B cell (primary cell): ENCODE data around the gene PLXNB2. TPM values are rescaled to one million over a fixed set of nuclear protein-coding genes. Genes with fewer than 3 reads are reported as not detected.

ENCODE experiments used
- ATAC-seq: fragments of 200-7000 bp; cut with Tn5 transposase; one replicate; pipeline ENCODE4 v1.10.0; 2021; ENCODE audit warnings: low read depth, mild to moderate bottlenecking, moderate number of reproducible peaks, moderate library complexity
- CTCF ChIA-PET: fragments of 350-600 bp; sonication (Branson Sonifier 250); formaldehyde crosslinking; loops from one replicate; lab custom pipeline; 2021; ENCODE audit warnings: antibody characterized with exemption, inconsistent platforms; lab: Charles Lee
- POLR2A ChIA-PET: fragments of 350-600 bp; sonication (Branson Sonifier 250); formaldehyde crosslinking; loops from one replicate; lab custom pipeline; 2021; ENCODE audit warnings: antibody characterized with exemption; lab: Charles Lee
- DNase-seq: peaks from one replicate; pipeline ENCODE4 v3.0.0; 2013
- H2AFZ ChIP-seq: 2 replicates; pipeline ENCODE4 v1.6.1; 2012; ENCODE audit warnings: mild to moderate bottlenecking, low read depth, low read length; ENCODE audit not compliant: insufficient read depth, poor library complexity, severe bottlenecking
- H3K27ac ChIP-seq, 2 donors: 1 replicate in 1 of 2; 2 replicates in 1 of 2; pipeline ENCODE4 v1.5.1; 2012 to 2013; ENCODE audit warnings: low read length in 2 of 2, mild to moderate bottlenecking in 2 of 2, moderate library complexity in 1 of 2
- H3K27me3 ChIP-seq, 4 experiments: fragments of 200-600 bp in 1 of 4; sonication (generic) in 1 of 4; replicated peaks in 1 of 4; 1 replicate in 2 of 4; 2 replicates in 2 of 4; pipeline versions ENCODE4 v1.6.1 to v1.7.0; 2013 to 2016; ENCODE audit warnings: low read length in 3 of 4, mild to moderate bottlenecking in 2 of 4, mixed read lengths in 1 of 4, moderate library complexity in 1 of 4; ENCODE audit not compliant: insufficient read depth in 4 of 4, control insufficient read depth in 3 of 4; ENCODE audit errors: control extremely low read depth in 1 of 4
- H3K36me3 ChIP-seq, 2 experiments: replicated peaks in 1 of 2; 1 replicate in 1 of 2; 2 replicates in 1 of 2; pipeline versions ENCODE4 v1.6.1 to v1.7.1; 2013; ENCODE audit warnings: low read length in 1 of 2; ENCODE audit not compliant: insufficient read depth in 2 of 2, control insufficient read depth in 1 of 2; ENCODE audit errors: control extremely low read depth in 1 of 2, extremely low read depth in 1 of 2
- H3K4me1 ChIP-seq, 2 donors: fragments of 200-600 bp in 1 of 2; sonication (generic) in 1 of 2; 1 replicate in 1 of 2; 2 replicates in 1 of 2; pipeline versions ENCODE4 v1.5.1 to v1.6.1; 2013 to 2017; ENCODE audit warnings: low read length in 2 of 2; ENCODE audit not compliant: control insufficient read depth in 2 of 2, insufficient read depth in 2 of 2
- H3K4me2 ChIP-seq: replicated peaks from 2 replicates; pipeline ENCODE3; 2012; ENCODE audit warnings: mild to moderate bottlenecking, low read depth, low read length; ENCODE audit not compliant: poor library complexity, severe bottlenecking
- H3K4me3 ChIP-seq, 5 experiments: fragments of 200-600 bp in 1 of 5; sonication (generic) in 1 of 5; 1 replicate in 3 of 5; 2 replicates in 2 of 5; pipeline versions ENCODE4 v1.5.1 to v1.7.0; 2011 to 2016; ENCODE audit warnings: low read length in 4 of 5, mild to moderate bottlenecking in 4 of 5, low read depth in 2 of 5, control low read depth in 1 of 5, moderate library complexity in 1 of 5; ENCODE audit not compliant: insufficient read depth in 1 of 5; ENCODE audit errors: control extremely low read depth in 1 of 5, extremely low read depth in 1 of 5
- H3K79me2 ChIP-seq: fragments of 200-600 bp; sonication (generic); one replicate; pipeline ENCODE4 v1.6.0; 2016; ENCODE audit warnings: low read length; ENCODE audit not compliant: control insufficient read depth, insufficient read depth
- H3K9ac ChIP-seq: fragments of 200-600 bp; sonication (generic); 2 replicates; pipeline ENCODE4 v1.6.1; 2017; ENCODE audit warnings: mild to moderate bottlenecking, low read length, moderate library complexity
- H3K9me3 ChIP-seq, 3 donors: one replicate each; pipeline versions ENCODE4 v1.6.1 to v1.7.1; 2013; ENCODE audit warnings: low read length in 2 of 3; ENCODE audit not compliant: control insufficient read depth in 2 of 3, insufficient read depth in 1 of 3; ENCODE audit errors: control extremely low read depth in 1 of 3
- H4K20me1 ChIP-seq: 2 replicates; pipeline ENCODE4 v1.6.0; 2012; ENCODE audit warnings: mild to moderate bottlenecking, low read length; ENCODE audit not compliant: insufficient read depth, control insufficient read depth, poor library complexity, severe bottlenecking
- H3K27ac Mint-ChIP-seq: one replicate; pipeline ENCODE4 v1.8.0; 2021; ENCODE audit warnings: mixed read lengths
- H3K27me3 Mint-ChIP-seq: one replicate; pipeline ENCODE4 v1.8.0; 2021; ENCODE audit warnings: mixed read lengths
- H3K4me1 Mint-ChIP-seq: one replicate; pipeline ENCODE4 v1.8.0; 2021; ENCODE audit warnings: mixed read lengths
- H3K4me3 Mint-ChIP-seq: one replicate; pipeline ENCODE4 v1.8.0; 2021; ENCODE audit warnings: mixed read lengths
- H3K9me3 Mint-ChIP-seq: one replicate; pipeline ENCODE4 v1.8.0; 2022; ENCODE audit warnings: mixed read lengths; ENCODE audit not compliant: insufficient read depth
- EZH2 ChIP-seq: IDR thresholded peaks from 2 replicates; pipeline ENCODE4 v1.6.1; 2012; ENCODE audit warnings: borderline replicate concordance, low read depth, mild to moderate bottlenecking, moderate library complexity, low read length; ENCODE audit not compliant: insufficient read depth, poor library complexity, severe bottlenecking
- WGBS: methylation state at CpG from one replicate; pipeline ENCODE4 v1.1.5; 2013; ENCODE audit warnings: missing lambda C conversion rate; ENCODE audit not compliant: insufficient coverage; 5-methylcytosine and 5-hydroxymethylcytosine counted together
- intact Hi-C: fragments of 100-400 bp; cut with micrococcal nuclease; formaldehyde crosslinking; loops from one replicate; pipeline ENCODE4 v1.10.0; 2022
- polyA plus RNA-seq: library from polyadenylated mRNA; depleted of rRNA; stranded (reverse); fragments of >200 nt; gene quantifications from 2 replicates; pipeline ENCODE4 v1.2.3, GENCODE V29; 2012
- total RNA-seq, 2 donors: library from RNA; stranded (reverse); fragments of 120-200 nt in 1 of 2; gene quantifications; 1 replicate in 1 of 2; 2 replicates in 1 of 2; pipeline versions ENCODE4 v1.2.3 to v1.2.4, GENCODE V29; 2013 to 2022
- TF ChIP-seq, protein P1 (sequence below): fragments of 200-600 bp; IDR thresholded peaks from one replicate; pipeline ENCODE4 v1.8.0; 2022; ENCODE audit warnings: antibody characterized with exemption, mild to moderate bottlenecking

PLXNB2 gene
- total and polyA plus RNA-seq, 2 donors (not counting 1 experiment from before 2014, with no cell fraction given), result 5.2 to 31.4 TPM

- Histone ChIP-seq H3K4me1 (peaks cover 17 to 21% of the 10 kb centered on the region in 2 donors), H3K36me3 (no peaks in the 10 kb centered on the region), H3K27ac (no peak overlapping the region), H3K79me2 (no peaks in the 10 kb centered on the region), H3K27me3 (peaks cover 0 to 30% (median 8%) of the 10 kb centered on the region in 4 experiments), H3K9me3 (no peaks in the 10 kb centered on the region), H3K4me2 (no peak overlapping the region), H3K9ac (no peak overlapping the region), H2AFZ (no peak overlapping the region), H4K20me1 (no peaks in the 10 kb centered on the region), H3K4me3 (no peak overlapping the region)
- 96% methylated on average over 18 of the region's 24 CpGs for WGBS
- DNase-seq (no peak), ATAC-seq (no peak)
- TF ChIP-seq EZH2, result no peak
- TF ChIP-seq, protein P1, sequence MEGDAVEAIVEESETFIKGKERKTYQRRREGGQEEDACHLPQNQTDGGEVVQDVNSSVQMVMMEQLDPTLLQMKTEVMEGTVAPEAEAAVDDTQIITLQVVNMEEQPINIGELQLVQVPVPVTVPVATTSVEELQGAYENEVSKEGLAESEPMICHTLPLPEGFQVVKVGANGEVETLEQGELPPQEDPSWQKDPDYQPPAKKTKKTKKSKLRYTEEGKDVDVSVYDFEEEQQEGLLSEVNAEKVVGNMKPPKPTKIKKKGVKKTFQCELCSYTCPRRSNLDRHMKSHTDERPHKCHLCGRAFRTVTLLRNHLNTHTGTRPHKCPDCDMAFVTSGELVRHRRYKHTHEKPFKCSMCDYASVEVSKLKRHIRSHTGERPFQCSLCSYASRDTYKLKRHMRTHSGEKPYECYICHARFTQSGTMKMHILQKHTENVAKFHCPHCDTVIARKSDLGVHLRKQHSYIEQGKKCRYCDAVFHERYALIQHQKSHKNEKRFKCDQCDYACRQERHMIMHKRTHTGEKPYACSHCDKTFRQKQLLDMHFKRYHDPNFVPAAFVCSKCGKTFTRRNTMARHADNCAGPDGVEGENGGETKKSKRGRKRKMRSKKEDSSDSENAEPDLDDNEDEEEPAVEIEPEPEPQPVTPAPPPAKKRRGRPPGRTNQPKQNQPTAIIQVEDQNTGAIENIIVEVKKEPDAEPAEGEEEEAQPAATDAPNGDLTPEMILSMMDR, result no peak
- peaks cover 10% of the 10 kb centered on the region for H3K27me3 Mint-ChIP-seq
- intact Hi-C loops, result no loop called here
- no peak overlapping the region for H3K27ac Mint-ChIP-seq
- H3K4me1 Mint-ChIP-seq, result peaks cover 13% of the 10 kb centered on the region
- ChIA-PET POLR2A (no interaction called here), CTCF (no interaction called here)
- no peaks in the 10 kb centered on the region for H3K9me3 Mint-ChIP-seq
- peak overlapping the region; percentile 37 for H3K4me3 Mint-ChIP-seq
These were observed 48.8 kb downstream of the PLXNB2 start for GRCh38 chr22:50258361-50259292.
